DLD1 (cell line): Measurements from ENCODE around the gene TRIM47.

ENCODE experiments used
- in situ Hi-C: cut with HindIII; loops from 2 replicates; pipeline ENCODE4 v1.10.0; 2017; ENCODE audit warnings: low sequenced_read_pairs

TRIM47 gene

DNA sequence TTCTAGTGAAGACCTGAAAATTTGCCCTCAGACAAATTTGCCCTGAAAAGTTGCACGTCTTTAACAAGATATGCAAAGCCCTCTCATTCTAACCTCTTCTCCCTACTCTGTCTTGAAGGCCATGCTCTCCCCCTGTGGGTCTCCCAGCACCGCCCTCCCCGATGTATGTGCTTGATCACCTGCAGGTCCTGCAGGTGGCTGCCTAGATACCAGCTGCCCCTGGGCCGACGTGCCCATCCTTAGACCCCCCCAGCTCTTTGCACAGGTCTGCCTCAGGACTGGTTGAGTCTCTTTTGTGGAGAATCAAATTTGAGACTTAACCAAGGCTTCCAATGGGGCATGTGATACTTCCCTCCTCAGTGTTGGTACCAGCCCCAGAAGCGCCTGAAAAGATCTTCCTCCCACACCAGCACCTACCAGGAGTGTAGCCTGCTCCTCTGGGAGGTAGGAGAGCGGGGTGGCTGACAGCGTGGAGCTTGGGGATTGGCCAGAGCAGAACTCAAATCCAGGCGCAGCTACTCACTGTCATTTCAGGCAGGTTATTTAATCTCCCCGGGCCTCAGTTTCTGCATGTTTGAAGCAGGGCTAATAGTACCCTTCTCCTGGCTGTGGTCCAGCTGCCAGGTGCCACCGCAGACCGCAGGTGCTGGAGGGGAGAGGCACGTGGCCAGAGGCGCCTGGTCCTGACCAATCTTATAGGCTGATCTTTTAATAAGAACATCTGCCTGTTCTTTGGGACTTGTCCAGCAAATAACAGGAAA lies 30.9 kb upstream of the TRIM47 start:
- in situ Hi-C loops: no loop called here

DNA sequence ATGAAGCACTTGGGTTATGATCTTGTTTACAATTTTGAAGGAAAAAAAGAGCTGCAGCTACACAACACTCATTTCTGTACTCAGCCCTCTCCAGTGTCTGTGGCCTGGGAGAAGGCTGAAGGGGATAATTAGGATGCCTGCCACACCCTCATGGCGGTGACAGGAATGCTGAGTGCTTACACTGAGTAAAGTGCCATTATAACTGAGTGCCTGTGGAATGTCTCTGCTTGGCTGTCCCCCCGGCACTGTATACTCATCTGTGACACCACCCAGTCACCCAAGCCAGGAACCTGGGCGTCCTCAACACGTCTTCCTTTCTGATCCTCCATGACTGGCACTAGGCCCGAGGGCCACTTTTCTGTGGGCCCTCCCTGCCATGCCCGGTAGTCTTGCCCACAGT lies 29.8 kb upstream of the TRIM47 start:
- in situ Hi-C loops: no loop called here

GRCh38 chr17:75906143-75906884 lies 27.9 kb upstream of the TRIM47 start:
- in situ Hi-C loops: no loop called here

- in situ Hi-C loops: no loop called here
Measured at GRCh38 chr17:75904749-75905521, 26.6 kb upstream of the TRIM47 start, which contains the start of gene MRPL38. TSS of gene MRPL38 (minus strand) at chr17:75904884. CDS start at chr17:75904875, 9 bp downstream.

DNA sequence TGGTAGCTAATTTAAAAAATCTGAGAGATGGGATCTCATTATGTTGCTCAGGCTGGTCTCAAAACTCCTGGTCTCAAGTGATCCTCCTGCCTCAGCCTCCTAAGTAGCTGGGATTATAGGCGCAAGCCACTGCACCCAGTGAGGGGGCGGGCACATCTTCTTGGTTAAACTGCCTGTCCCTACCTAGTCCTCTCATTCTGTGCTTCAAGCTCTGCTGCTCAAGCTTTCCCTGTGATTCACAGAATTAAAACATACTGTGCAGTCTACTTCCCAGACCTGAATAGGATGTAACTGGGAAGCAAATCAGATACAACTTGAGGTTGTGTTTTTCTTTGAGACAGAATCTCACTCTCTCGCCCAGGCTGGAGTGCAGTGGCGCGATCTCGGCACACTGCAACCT lies 24.0 kb upstream of the TRIM47 start:
- in situ Hi-C loops: no loop called here

- in situ Hi-C loops: no loop called here
Measured at GRCh38 chr17:75901727-75902126, 23.3 kb upstream of the TRIM47 start.

DNA sequence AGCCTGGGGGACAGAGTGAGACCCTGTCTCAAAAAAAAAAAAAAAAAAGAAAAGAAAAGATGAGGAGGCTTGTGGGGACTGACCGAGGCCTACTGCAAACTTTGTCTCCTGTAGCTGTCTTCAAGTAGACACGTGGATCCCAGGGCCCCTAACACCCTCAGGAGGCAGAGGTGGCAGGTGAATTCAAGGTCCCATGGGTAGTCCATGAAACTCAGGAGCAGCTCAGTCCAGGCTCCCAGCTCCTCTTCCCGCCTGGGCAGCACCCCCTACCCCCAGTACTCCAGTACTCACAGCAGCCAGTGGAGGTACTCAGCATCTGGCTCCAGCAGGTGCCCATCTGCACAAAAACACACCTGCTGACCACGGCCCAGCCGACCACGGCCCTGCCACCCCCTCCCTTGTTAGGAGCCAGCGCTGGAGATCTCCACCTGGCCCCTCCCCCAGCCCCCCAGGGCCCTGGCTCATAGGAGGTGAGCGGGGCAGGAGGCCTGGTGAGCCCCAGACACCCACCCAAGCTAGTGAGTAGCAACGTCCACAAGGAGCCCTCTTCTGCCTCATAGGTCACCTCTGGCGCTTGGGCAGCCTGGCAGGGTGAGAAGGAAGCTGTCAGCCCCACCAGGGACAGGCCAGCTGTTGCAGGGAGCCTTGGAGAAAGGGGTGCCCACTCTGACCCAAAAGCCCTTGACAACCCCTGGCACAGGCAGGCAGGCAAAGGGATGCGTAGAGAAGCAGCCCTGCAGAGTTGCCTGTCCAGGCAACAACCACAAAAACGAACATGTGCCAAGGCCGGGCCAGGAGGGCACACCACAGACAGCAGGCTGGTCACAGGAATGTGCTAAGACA lies 22.5 kb upstream of the TRIM47 start:
- in situ Hi-C loops: no loop called here

- in situ Hi-C loops: no loop called here
Measured at GRCh38 chr17:75899767-75900468, 21.5 kb upstream of the TRIM47 start.

DNA sequence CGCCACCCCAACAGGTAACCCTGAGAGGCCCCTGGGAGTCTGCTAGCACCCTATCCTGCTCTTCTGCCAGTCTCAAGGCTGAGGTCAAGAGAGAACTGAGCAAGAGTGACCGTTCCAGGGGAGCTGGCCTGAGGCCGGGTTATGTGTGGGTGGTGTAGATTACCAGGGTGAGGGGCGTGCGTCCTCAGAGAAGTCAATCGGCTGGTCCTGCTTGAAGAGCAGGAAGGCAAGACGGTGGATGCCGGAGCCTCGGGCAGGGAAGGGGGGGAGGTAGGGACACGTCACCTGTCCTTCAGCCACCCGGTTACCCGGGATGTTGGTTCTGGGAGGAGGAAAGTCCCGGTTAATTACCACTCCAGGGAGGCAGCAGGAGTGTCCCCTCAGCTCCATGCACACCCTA lies 21.0 kb upstream of the TRIM47 start:
- in situ Hi-C loops: no loop called here

GRCh38 chr17:75898791-75899190 lies 20.4 kb upstream of the TRIM47 start:
- in situ Hi-C loops: no loop called here

DNA sequence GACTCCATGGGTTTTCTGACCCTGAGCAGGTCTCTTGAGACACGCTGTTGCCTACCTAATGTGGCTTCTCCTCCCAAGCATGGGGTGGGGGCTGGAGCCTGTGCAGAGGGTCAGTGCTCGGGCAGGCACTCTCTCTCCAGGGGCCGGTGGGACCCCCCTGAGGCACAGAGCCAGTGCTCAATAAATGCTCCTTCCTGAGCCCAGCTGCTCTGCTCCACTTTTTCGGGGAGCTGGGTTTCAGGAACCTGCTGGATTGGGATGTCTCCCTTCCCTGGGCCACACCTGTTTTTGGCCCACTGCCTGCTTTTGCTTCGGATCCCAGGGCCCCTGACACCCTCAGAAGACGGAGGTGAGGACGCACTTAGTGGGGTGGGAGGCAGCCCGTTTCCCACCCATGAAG lies 19.7 kb upstream of the TRIM47 start:
- in situ Hi-C loops: no loop called here

GRCh38 chr17:75897160-75898019 lies 19.0 kb upstream of the TRIM47 start:
- in situ Hi-C loops: no loop called here

GRCh38 chr17:75896415-75897159 lies 18.2 kb upstream of the TRIM47 start, which contains the start of gene TRIM65:
TSS of gene TRIM65 (minus strand) at chr17:75896951. CDS start at chr17:75896937, 14 bp downstream.
- in situ Hi-C loops: no loop called here

- in situ Hi-C loops: no loop called here
Measured at GRCh38 chr17:75895370-75896155, 17.2 kb upstream of the TRIM47 start.

DNA sequence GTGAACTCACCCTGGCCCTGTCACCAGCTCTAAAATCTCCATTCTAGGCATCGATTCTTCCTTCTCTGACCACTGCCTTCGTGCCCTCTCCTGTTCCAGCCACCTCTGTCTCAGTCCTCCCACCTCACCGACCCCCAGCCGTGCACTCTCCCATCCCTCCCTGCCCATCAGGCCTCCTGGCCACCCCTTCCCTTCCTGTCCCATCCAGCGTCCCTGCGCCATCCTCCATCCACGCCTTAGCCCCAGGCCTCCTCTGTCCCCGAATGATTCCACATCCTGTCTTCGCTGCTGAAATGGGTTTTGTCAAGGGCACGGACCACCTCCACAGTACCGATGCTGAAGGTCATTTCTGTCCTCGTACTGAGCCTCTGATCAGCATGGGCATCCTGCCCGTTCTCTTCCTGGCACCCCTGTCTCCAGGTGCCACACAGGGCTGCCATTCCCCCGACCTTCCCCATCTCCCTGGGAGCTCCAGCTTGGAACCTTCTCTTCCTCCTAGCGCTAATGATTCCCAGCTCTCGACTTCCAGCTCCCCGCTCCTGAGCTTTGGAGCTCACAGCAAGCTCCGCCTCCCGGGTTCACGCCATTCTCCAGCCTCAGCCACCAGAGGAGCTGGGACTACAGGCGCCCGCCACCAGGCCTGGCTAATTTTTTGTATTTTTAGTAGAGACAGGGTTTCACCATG lies 15.8 kb upstream of the TRIM47 start:
- in situ Hi-C loops: no loop called here

DNA sequence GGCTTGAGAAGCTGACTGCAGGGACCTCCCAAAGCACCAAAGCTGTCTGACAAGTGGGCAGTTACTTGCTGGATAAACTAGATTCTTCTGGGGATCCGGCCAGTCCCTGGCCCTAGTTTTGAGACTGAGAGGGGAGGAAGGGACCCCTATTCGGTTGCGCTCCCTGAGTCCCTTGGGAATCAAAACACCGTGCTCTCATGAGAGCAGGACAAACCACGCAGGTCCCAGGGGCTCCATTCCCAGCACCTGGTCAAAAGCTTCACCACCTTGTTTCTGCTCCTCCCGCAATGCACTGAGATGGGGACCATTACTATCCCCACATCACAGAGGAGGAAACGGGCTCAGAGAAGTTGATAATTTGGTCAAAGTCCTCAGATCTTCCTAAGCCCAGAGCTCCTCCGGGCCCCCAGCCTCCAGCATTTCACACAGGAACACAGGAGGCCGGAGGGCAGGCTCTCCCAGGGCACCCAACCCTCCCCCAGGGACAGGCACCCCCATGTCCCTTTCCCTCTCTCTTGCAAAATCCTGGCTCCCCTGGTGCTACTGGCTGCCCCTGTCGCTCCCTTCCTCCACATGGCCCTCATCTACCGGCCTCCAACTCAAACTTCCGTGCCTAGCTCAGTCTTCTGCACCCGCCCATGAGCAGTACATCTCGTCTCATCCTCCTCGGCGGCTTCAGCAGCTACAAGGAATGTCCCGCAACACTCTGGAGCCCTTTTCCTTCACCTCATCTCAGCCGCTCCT lies 15.1 kb upstream of the TRIM47 start:
- in situ Hi-C loops: no loop called here
